Measurements from ENCODE around the gene LRRTM4.

- TF ChIP-seq CTCF (optimal IDR thresholded peaks at IDR 0.05 in 1 of 3, IDR thresholded peaks at IDR 0.05 in 1 of 3, conservative IDR thresholded peaks at IDR 0.05 in 1 of 3; ENCODE audit: extremely low read depth in 1 of 3, insufficient read depth in 2 of 3, low read length in 3 of 3) = no peak
- TF ChIP-seq EZH2 (IDR thresholded peaks at IDR 0.05; ENCODE audit: low read length) = no peak
Measured at GRCh38 chr2:76946631-76947145, 575.5 kb downstream of the LRRTM4 start.
